ENCODE results near the gene XRCC2. TPM values are rescaled to one million over a fixed set of nuclear protein-coding genes. Genes with fewer than 3 reads are reported as not detected.

The XRCC2 gene
- total RNA-seq, 2 donors from 2014 or later = 18.4 to 26.9 TPM

DNA sequence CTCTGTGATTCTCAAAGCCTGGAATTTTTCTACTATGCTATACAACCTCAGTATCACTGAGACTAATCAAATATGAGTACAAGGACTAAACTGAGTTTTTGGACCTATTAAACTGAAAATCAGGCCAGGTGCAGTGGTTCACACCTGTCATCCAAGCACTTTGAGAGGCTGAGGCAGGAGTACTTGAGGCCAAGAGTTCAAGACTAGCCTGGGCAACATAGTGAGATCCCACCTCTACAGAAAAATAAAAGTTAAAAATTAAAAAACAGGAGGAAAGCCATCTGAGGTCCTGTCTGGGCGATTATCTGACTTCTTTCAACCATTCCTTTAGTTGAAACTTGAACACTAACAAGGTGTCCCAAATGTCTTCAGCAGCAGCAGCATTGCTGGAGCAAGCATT, 7.0 kb downstream of the XRCC2 start:
- no peak overlapping the region for H3K4me3 ChIP-seq (ENCODE audit: low read length)
- 93 to 94% methylated on average over 1 of the region's 1 CpG for WGBS, 2 experiments (ENCODE audit: insufficient coverage in 1 of 2, insufficient read length in 1 of 2)
- H3K4me1 ChIP-seq (ENCODE audit: control insufficient read depth, insufficient read depth, low read length) = no peaks in the 10 kb centered on the region
- DNase-seq = no peak
- Mint-ChIP-seq H3K27me3 (ENCODE audit: insufficient read depth) (no peaks in the 10 kb centered on the region), H3K9me3 (no peaks in the 10 kb centered on the region), H3K27ac (no peak overlapping the region), H3K4me3 (no peak overlapping the region), H3K36me3 (ENCODE audit: low read depth) (peaks cover 26% of the 10 kb centered on the region), H3K4me1 (no peaks in the 10 kb centered on the region)
- no peak overlapping the region for H3K9ac ChIP-seq (ENCODE audit: extremely low read depth, low read length, poor library complexity, severe bottlenecking)
- TF ChIP-seq, protein P1, sequence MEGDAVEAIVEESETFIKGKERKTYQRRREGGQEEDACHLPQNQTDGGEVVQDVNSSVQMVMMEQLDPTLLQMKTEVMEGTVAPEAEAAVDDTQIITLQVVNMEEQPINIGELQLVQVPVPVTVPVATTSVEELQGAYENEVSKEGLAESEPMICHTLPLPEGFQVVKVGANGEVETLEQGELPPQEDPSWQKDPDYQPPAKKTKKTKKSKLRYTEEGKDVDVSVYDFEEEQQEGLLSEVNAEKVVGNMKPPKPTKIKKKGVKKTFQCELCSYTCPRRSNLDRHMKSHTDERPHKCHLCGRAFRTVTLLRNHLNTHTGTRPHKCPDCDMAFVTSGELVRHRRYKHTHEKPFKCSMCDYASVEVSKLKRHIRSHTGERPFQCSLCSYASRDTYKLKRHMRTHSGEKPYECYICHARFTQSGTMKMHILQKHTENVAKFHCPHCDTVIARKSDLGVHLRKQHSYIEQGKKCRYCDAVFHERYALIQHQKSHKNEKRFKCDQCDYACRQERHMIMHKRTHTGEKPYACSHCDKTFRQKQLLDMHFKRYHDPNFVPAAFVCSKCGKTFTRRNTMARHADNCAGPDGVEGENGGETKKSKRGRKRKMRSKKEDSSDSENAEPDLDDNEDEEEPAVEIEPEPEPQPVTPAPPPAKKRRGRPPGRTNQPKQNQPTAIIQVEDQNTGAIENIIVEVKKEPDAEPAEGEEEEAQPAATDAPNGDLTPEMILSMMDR (conservative IDR thresholded peaks at IDR 0.05) = no peak
- H3K36me3 ChIP-seq (ENCODE audit: control insufficient read depth, insufficient read depth, low read length) = peaks cover 24% of the 10 kb centered on the region
- H3K27ac ChIP-seq (ENCODE audit: low read depth, low read length) = no peak overlapping the region
- H3K27me3 ChIP-seq (ENCODE audit: control insufficient read depth, insufficient read depth, low read length, poor library complexity, severe bottlenecking) = no peaks in the 10 kb centered on the region
- H3K9me3 ChIP-seq (ENCODE audit: control insufficient read depth, low read length) = no peaks in the 10 kb centered on the region

DNA sequence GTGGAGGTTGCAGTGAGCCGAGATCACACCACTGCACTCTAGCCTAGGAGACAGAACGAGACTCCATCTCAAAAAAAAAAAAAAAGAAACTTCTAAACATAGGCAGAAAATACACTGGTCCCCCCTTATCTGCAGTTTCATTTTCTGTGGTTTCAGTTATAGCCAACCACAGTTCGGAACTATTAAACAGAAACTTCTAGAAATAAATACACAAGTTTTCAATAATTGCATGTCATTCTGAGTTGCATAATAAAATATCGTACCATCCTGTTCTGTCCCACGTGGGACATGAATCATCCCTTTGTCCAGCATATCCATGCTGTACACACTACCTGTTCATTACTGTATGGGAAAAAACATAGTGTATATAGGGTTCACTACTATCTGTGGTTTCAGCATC, 8.0 kb downstream of the XRCC2 start:
- Mint-ChIP-seq H3K9me3 (no peaks in the 10 kb centered on the region), H3K36me3 (ENCODE audit: low read depth) (peaks cover 30% of the 10 kb centered on the region), H3K4me3 (no peak overlapping the region), H3K27ac (no peak overlapping the region), H3K4me1 (no peaks in the 10 kb centered on the region), H3K27me3 (ENCODE audit: insufficient read depth) (no peaks in the 10 kb centered on the region)
- H3K36me3 ChIP-seq (ENCODE audit: control insufficient read depth, insufficient read depth, low read length) = peaks cover 24% of the 10 kb centered on the region
- H3K4me3 ChIP-seq (ENCODE audit: low read length) = no peak overlapping the region
- H3K27ac ChIP-seq (ENCODE audit: low read depth, low read length) = no peak overlapping the region
- WGBS, 2 experiments (ENCODE audit: insufficient coverage in 1 of 2, insufficient read length in 1 of 2) = 92 to 93% methylated on average over 1 to 5 of the region's 5 CpGs
- no peaks in the 10 kb centered on the region for H3K27me3 ChIP-seq (ENCODE audit: control insufficient read depth, insufficient read depth, low read length, poor library complexity, severe bottlenecking)
- no peak for DNase-seq
- no peak overlapping the region for H3K9ac ChIP-seq (ENCODE audit: extremely low read depth, low read length, poor library complexity, severe bottlenecking)
- no peaks in the 10 kb centered on the region for H3K4me1 ChIP-seq (ENCODE audit: control insufficient read depth, insufficient read depth, low read length)
- TF ChIP-seq, protein P1 (conservative IDR thresholded peaks at IDR 0.05) = no peak
- H3K9me3 ChIP-seq (ENCODE audit: control insufficient read depth, low read length) = no peaks in the 10 kb centered on the region

DNA sequence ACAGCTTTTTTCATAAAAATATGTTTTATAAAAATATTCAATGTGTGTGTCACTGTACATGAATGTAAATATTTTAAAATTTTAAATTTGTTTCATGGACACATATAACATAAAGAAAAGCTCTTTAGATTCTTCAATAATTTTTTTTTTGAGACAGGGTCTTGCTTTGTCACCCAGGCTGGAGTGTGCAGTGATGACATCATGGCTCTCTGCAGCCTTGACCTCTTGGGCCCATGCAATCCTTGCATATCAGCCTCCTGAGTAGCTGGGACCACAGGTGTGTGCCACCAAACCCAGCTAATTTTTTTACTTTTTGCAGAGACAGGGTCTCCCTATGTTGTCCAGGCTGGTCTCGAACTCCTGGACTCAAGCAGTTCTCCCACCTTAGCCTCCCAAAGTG, 9.9 kb downstream of the XRCC2 start:
- Mint-ChIP-seq H3K4me1 (no peaks in the 10 kb centered on the region), H3K27me3 (ENCODE audit: insufficient read depth) (no peaks in the 10 kb centered on the region), H3K9me3 (no peaks in the 10 kb centered on the region), H3K4me3 (no peak overlapping the region), H3K36me3 (ENCODE audit: low read depth) (peaks cover 31% of the 10 kb centered on the region), H3K27ac (no peak overlapping the region)
- Histone ChIP-seq H3K36me3 (ENCODE audit: control insufficient read depth, insufficient read depth, low read length) (peaks cover 24% of the 10 kb centered on the region), H3K27ac (ENCODE audit: low read depth, low read length) (no peak overlapping the region), H3K9me3 (ENCODE audit: control insufficient read depth, low read length) (no peaks in the 10 kb centered on the region), H3K9ac (ENCODE audit: extremely low read depth, low read length, poor library complexity, severe bottlenecking) (no peak overlapping the region), H3K4me1 (ENCODE audit: control insufficient read depth, insufficient read depth, low read length) (no peaks in the 10 kb centered on the region), H3K27me3 (ENCODE audit: control insufficient read depth, insufficient read depth, low read length, poor library complexity, severe bottlenecking) (no peaks in the 10 kb centered on the region), H3K4me3 (ENCODE audit: low read length) (no peak overlapping the region)
- TF ChIP-seq, protein P1 (conservative IDR thresholded peaks at IDR 0.05) = no peak
- no peak for DNase-seq
- whole genome bisulfite sequencing, 2 experiments (ENCODE audit: insufficient coverage in 1 of 2, insufficient read length in 1 of 2) = 92 to 100% methylated on average over 1 of the region's 1 CpG
